SK-N-MC (cell line): ENCODE results near the gene SLC7A5.

ENCODE experiments used
- EZH2 ChIP-seq: fragments of 200-600 bp; sonication (generic); IDR thresholded peaks from one replicate; pipeline ENCODE4 v1.6.1; 2017; ENCODE audit warnings: antibody characterized with exemption
- FOXP2 ChIP-seq: optimal IDR thresholded peaks from 2 replicates; pipeline ENCODE3; 2011; ENCODE audit warnings: mild to moderate bottlenecking, moderate library complexity; ENCODE audit not compliant: insufficient read depth; ENCODE audit errors: extremely low read length, control extremely low read depth
- POLR2AphosphoS5 ChIP-seq: IDR thresholded peaks from 2 replicates; pipeline ENCODE4 v1.6.1; 2012; ENCODE audit warnings: mild to moderate bottlenecking, low read depth, low read length, borderline replicate concordance

GRCh38 chr16:87848676-87849345 is 20.5 kb downstream of the SLC7A5 start:
- no peak for TF ChIP-seq EZH2
- no peak for TF ChIP-seq POLR2AphosphoS5
- TF ChIP-seq FOXP2, result no peak
